ENCODE data around the gene CREB3. TPM values are rescaled to one million over a fixed set of nuclear protein-coding genes. Genes with fewer than 3 reads are reported as not detected.

Gene CREB3
- total RNA-seq, 1 experiment from 2014 or later, result 27.3 TPM

DNA sequence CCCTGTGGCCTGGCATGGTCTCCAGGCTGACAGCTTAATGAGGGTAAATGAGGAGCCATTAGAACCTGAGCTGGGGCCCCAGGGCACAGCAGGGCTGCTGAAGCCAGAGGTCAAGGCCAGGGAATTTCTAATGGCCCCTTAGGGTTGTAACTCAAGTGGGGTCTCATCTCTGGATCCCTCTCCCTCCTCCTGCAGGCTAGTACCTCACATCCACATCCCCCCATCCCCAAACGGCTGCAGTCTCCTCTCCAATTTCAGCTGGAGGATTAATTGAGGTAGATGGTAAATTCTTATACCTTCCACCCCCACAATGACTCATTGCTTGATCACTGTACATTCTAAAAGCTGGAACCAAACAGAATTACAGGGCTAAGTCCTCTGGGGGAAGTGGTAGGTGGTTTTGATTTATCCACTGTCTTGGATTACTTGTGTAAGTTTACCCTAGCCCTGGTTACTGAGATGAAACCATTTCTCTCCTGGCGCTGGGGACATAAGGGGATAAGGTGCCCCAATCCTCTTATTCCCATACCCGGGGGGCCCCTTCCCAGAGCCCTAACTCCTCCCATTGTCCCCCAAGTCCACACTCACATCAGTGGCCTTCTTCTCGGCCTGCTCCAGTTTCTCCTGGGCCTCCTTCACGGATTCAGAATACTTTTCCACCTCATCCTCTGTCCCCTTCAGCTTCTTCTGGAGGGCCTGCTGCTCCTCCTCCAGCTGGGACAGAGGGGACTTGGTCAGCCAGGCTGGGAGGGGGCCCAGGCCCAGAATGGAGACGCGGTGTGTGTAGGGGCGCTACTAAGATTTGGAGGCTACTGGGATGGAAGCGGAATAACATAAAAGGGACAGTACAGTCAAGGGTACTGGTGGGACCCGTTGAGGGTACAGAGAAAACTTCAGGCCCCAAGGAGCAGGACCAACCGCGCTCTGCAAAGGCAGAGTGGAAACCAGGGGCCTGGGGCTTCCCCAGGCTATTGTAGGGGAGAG lies 43.6 kb upstream of the CREB3 start:
- Histone ChIP-seq H3K4me1 (ENCODE audit: insufficient read depth, low read length) (peaks cover 3% of the 10 kb centered on the region), H3K23me2 (ENCODE audit: insufficient read length, low read depth, low read length, poor library complexity, severe bottlenecking) (peaks cover 6% of the 10 kb centered on the region), H2BK5ac (ENCODE audit: insufficient read length, low read length) (no peak overlapping the region), H4K5ac (ENCODE audit: insufficient read length, low read depth, low read length) (no peak overlapping the region), H3T11ph (ENCODE audit: low read length) (no peak overlapping the region), H3K23ac (ENCODE audit: insufficient read length, low read depth, low read length) (no peak overlapping the region), H2BK12ac (ENCODE audit: insufficient read length, low read depth, low read length) (no peak overlapping the region), H3K9ac (ENCODE audit: extremely low read depth, insufficient read length, low read length) (peak overlapping the region; percentile 36), H3K79me2 (ENCODE audit: insufficient read depth, low read length) (no peaks in the 10 kb centered on the region; the same call in 1 of the 2 replicates), H4K91ac (ENCODE audit: insufficient read length, low read depth, low read length) (no peak overlapping the region), H3K9me3 (ENCODE audit: control insufficient read depth, low read depth, low read length) (no peaks in the 10 kb centered on the region), H4K8ac (replicated peaks; ENCODE audit: insufficient read length, low read depth, low read length) (no peak overlapping the region), H3K79me1 (ENCODE audit: insufficient read depth, low read depth, low read length, poor library complexity, severe bottlenecking) (no peaks in the 10 kb centered on the region), H3K27ac (ENCODE audit: insufficient read length, low read depth, low read length) (no peak overlapping the region), H3K4ac (ENCODE audit: low read depth, low read length) (no peak overlapping the region), H3K56ac (ENCODE audit: insufficient read length, low read depth, low read length) (no peak overlapping the region), H4K20me1 (ENCODE audit: control insufficient read depth, insufficient read depth, insufficient read length) (no peaks in the 10 kb centered on the region), H2AK5ac (ENCODE audit: insufficient read length, low read length) (no peak overlapping the region), H2BK20ac (ENCODE audit: low read depth, low read length, poor library complexity, severe bottlenecking) (no peak overlapping the region), H3K14ac (ENCODE audit: insufficient read depth, low read length) (peak overlapping the region; percentile 81), H2AFZ (ENCODE audit: low read length) (no peak overlapping the region), H3K4me2 (ENCODE audit: insufficient read depth, insufficient read length, low read length) (peak overlapping the region; percentile 67), H3K27me3 (ENCODE audit: insufficient read depth, low read length) (no peaks in the 10 kb centered on the region), H3K18ac (ENCODE audit: insufficient read length, low read depth, low read length) (no peak overlapping the region), H2BK15ac (ENCODE audit: low read depth, low read length) (no peak overlapping the region), H2BK120ac (ENCODE audit: low read depth, low read length, poor library complexity, severe bottlenecking) (no peak overlapping the region)
- Mint-ChIP-seq H3K27ac (peak overlapping the region in 2 of 3 experiments; percentile 68 to 84; a peak in 2 of 7 replicates), H3K4me3 (peak overlapping the region; percentile 84 to 93), H3K9me3 (peaks cover 0 to 2% of the 10 kb centered on the region in 2 experiments; a peak in 2 of 5 replicates), H3K27me3 (ENCODE audit: low read depth) (no peaks in the 10 kb centered on the region; the same call in 1 of the 2 replicates), H3K36me3 (ENCODE audit: insufficient read depth in 1 of 3, low read depth in 3 of 3) (peaks cover 25 to 48% (median 43%) of the 10 kb centered on the region in 3 experiments), H3K4me1 (peaks cover 27 to 30% of the 10 kb centered on the region in 2 experiments)
- no CpG with 5 or more reads among the region's 12 CpGs for WGBS (ENCODE audit: extremely low coverage, insufficient read length, low lambda C conversion rate)
- TF ChIP-seq, protein P1, sequence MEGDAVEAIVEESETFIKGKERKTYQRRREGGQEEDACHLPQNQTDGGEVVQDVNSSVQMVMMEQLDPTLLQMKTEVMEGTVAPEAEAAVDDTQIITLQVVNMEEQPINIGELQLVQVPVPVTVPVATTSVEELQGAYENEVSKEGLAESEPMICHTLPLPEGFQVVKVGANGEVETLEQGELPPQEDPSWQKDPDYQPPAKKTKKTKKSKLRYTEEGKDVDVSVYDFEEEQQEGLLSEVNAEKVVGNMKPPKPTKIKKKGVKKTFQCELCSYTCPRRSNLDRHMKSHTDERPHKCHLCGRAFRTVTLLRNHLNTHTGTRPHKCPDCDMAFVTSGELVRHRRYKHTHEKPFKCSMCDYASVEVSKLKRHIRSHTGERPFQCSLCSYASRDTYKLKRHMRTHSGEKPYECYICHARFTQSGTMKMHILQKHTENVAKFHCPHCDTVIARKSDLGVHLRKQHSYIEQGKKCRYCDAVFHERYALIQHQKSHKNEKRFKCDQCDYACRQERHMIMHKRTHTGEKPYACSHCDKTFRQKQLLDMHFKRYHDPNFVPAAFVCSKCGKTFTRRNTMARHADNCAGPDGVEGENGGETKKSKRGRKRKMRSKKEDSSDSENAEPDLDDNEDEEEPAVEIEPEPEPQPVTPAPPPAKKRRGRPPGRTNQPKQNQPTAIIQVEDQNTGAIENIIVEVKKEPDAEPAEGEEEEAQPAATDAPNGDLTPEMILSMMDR (conservative IDR thresholded peaks at IDR 0.05), result no peak
- DNase-seq, result no peak

Measured in H9 (cell line).